GM18505 (cell line): ENCODE results near the gene SLC18A3.

Experiments used
- ATAC-seq: cut with Tn5 transposase; IDR thresholded peaks from one replicate; pipeline ENCODE4 v1.9.1; 2021; ENCODE audit not compliant: unreplicated experiment
- POLR2A ChIP-seq: IDR thresholded peaks from 4 replicates; pipeline ENCODE4 v1.6.1; 2011; ENCODE audit warnings: borderline replicate concordance; ENCODE audit not compliant: insufficient read depth, insufficient read length; ENCODE audit errors: extremely low read depth

The SLC18A3 gene

DNA sequence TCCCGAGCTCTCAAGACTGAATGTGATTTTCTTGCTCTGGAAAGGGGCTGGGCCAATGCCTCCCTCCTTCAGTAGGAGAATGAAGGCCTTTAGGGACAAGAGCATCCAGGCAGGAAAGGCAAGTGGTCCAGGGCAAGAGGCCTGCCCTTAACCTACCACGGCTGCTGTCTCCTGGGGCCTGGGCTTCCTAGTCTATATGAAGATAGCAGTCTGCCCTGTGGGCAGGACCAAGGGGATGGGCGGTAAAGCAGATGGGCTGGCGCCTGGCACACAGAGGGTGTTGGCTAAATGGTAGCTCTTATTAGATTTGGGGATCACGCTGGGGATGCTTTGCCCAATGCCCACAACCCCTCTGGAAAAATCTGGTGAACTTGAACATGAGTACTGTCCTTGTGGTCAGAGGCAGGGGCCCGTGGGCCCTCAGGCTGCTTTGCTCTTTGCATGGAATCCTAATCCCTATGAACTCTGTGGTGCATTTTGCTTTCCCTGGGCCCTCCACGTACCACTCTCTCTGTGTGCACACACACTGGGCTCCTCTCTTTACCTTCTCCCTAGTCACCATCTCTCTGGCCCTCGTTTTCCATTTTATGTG, 24.1 kb downstream of the SLC18A3 start:
- ATAC-seq = no peak
- no peak for TF ChIP-seq POLR2A

DNA sequence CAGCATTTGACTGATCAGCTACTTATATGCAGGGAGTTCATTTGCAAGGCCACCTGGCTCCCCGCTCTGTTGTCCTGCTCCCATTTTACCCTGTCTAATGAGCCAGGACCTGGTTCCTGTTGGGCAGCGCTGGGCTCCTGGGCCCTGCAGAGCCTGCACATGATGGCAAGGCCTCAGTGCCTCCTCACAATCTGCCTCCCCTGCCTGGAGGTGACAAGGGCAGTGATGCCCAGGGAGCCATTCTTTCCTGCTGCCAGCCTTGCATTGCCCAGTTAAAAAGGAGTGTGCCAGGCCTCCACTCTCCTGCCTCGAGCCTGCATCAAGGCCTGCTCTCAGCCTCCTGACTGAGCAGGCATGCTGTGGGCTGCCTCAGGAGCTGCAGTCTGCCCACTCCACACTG, 32.2 kb downstream of the SLC18A3 start:
- no peak for TF ChIP-seq POLR2A
- ATAC-seq = no peak

DNA sequence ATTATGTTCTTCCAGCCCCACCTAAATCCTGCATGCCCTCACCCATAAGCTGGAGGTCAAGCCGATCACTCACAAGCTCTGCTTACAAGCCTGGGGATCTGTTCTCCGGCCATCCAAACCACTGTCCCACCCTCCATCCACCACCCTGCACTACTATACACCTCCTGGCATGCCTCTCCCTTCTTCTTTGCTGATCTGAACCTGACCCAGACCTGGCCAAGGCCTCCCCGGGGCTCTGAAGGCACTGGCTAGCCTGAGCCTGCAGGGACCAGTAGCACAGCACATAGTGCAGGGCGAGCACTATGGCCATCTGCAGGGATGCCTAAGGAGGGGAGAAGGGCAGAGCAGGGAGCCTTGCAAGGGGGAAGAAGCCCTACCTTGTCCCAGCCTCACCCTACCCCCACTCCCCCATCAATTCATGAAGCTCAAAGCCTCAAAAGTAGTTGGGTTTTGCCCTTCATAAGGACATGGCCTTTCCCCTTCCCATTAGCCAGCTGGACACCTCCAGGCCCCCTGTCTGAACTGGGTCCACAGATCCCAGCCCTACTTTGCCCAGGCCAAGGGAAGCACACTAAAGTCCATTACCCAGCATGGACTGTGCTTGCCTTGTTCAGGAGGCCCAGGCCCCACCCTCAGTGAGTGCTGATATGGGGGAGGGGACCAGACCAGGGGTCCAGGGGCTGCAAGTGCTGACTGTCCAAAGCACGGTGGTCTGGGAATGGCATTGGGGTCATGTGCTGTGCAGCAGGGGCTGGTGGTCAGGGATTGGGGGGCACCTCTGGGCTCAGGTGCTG, 33.3 kb downstream of the SLC18A3 start:
- ATAC-seq = no peak
- no peak for TF ChIP-seq POLR2A

DNA sequence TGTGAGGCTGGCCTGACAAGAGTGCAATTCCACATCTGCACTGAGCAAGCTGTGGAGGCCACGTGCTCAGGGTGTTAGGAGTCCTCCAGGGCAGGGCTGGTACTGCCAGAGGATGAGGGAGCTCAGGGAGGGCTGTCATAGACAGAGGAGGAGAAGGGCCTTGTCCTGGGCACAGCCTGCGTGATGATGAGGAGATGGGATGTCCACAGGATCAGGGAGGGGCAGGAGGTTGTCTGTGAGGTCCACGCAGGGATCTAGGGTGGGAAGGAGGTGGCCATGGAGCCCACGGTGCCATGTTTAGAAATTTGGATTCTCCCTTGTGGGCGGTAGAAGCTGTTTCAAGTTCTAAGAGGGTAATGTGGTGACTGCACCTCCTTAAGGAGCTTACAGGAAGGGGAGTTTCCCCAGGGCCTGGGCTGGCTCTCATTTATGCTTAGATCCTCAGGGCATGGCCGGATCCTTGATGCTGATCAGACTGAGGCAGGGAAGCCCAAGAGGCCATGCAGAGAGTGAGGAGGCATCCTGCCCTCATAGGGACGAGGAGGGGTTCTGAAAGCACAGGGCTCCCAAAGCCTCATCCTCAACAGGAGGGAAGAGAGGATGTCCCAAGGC, 34.0 kb downstream of the SLC18A3 start:
- TF ChIP-seq POLR2A = no peak
- no peak for ATAC-seq

DNA sequence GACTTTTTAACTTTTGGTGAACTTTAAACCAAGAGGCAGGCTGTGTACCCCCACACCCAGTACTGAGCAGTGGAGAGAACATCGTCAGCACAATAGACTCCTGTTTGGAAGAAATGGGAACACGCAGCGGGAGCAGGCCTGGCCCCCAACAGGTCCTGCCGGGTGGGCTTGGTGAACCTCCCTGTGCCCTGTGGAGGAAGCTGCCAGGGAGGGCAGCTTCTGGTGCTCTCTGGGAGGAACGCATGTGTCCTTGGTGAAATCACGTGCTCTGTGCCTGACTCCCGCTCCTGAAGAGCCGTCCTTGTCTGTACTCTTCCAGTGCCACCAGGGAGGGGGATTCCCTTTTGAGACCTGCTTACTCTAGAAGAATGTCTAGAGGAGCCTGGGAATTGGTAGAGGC, 35.3 kb downstream of the SLC18A3 start:
- ATAC-seq = no peak
- TF ChIP-seq POLR2A = no peak

DNA sequence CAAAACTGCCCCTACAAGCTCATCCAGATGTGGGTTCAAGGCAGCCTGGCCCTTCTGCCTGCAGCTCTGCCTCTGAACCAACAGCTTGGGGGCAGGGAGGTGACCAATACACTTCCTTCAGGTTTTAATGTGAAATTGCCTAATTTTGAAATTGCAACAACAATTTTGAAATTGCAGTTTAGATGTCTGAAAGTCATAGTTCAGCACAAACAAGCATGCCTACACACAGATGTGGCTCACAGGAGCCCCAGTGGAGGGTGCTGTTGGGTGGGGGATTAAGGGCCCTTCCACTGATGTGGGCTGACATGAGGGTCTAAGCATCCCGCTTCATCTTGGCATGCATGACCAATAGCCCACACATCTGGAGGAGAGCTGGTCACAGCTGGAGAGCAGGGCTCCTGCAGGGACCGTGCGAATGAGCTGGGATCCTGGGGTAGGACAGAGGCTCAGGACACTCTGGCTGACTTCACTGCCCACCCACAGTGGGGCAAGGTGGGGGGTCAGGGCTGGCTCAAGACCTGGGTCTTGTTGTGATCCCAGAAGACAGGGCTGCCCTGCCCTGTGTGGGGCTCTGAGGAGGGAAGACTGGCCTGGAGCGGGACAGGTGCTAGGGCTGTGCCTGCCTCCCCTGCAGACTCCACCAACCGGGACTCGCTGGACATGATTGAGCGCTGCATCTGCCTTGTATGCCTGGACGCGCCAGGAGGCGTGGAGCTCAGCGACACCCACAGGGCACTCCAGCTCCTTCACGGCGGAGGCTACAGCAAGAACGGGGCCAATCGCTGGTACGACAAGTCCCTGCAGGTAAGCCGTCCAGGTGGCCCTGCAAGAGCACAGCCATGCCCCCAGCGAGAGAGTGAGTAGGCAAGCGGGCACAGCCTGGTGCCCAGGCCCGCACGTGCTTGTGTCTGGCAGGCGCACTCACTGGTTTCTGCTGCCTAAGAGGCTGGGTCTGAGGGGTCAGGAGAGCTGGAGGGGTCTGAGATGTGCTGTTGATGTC, 36.1 kb downstream of the SLC18A3 start:
- no peak for TF ChIP-seq POLR2A
- no peak for ATAC-seq

DNA sequence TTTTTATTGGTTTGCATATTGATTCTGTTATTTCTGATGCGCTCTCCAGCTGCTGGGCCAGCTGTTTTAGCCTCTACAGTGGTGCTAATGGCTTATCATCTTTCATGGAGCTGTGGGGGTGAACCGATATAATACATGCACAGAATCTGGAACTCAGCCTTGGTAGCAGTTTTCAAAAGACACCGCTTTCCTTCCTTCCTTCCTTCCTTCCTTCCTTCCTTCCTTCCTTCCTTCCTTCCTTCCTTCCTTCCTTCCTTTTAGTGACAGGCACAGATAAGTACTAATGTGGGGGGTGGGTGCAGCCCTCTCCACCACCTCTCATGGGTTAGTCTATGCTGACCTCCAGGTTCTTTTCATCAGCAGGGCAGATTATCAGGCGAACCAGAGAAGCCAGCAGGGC, 37.4 kb downstream of the SLC18A3 start:
- no peak for ATAC-seq

DNA sequence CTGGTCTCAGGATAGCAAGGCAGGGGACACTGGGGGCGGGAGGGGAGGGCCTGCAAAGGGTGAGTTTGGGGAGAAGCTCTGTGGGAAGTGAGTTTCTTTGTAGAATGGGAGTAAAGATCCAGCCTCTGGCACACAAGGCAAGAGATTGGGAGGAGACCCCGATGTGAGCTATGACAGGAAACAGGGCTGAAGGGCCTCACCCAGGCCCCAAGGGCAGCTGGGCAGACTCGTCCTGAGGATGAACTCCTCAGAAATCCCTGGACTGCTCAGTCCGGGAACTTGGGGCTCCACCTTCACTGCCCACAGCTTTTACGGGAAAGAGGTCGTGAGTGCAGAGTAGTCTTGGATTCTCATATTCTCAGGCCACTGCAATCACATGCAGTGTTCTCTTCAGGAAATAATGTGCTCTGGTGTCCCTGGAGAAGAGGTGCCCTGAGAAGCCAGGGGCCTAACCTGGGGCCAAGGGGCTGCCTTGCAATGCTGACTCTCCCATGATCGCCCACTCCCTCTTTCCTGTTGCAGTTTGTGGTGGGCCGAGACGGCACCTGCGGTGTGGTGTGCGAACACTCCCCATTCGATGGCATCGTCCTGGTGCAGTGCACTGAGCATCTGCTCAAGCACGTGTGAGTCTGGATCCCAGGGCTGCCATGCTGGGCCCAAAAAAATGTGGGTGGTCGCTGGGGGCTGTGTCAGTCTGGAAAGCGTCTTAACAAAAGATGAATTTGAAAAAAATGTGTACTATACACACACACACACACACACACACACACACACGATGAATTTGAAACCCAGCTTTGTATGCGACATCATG, 38.1 kb downstream of the SLC18A3 start:
- TF ChIP-seq POLR2A = no peak
- no peak for ATAC-seq

More for the DNA sequence above, 37.4 kb downstream of the SLC18A3 start:
- TF ChIP-seq POLR2A = no peak

DNA sequence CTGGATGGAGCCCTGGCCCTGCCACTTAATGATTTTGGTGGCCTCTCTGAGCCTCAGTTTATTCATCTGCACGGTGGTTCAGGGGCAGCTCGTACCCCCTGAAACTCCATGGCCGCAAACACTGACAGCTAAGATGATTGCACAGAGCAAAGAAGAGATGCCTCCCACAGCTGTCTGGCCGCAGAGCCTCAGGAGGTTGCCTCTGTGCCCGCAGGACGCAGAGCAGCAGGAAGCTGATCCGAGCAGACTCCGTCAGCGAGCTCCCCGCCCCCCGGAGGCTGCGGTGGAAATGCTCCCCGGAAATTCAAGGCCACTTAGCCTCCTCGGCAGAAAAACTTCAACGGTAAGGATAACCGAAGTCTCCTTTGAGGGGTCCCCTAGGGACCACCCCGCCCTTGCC, 39.2 kb downstream of the SLC18A3 start:
- no peak for TF ChIP-seq POLR2A
- ATAC-seq = no peak

DNA sequence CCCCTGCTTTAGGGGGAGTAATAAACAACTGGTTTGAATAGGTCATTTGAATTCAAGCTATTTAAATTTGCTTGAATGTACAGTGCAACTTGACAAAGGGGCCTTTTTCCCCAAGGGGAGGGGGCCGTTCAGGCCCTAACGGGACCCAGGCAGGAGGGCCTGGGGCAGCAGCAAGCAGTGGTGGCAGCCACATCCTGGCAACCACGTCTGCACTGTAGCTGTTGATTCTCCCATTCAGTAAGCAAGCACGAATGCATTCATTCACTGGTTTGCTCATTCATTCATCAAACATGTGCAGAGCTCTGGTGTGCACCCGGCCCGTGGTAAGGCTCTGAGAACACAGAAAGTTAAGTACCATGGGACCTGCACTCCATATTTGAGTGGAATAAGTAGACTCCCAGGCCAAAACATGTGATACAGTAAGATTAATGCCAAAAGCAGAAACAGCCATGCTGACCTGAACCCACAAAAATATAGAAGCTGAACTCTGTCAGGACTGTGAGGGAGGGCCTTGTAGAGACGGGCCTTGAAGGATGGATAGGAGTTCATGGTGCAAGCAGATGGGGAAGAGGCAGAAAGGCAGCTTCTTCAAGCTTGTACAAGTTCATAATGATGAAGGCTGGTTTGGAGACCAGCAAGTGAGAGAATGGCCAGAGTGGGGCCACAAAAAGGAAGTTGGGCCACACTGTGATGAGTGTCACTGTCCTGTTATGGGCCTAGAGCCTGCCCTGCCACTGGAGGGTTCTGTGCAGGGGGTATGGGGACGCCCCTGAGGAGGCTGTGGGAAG, 40.0 kb downstream of the SLC18A3 start:
- TF ChIP-seq POLR2A = no peak
- ATAC-seq = no peak

DNA sequence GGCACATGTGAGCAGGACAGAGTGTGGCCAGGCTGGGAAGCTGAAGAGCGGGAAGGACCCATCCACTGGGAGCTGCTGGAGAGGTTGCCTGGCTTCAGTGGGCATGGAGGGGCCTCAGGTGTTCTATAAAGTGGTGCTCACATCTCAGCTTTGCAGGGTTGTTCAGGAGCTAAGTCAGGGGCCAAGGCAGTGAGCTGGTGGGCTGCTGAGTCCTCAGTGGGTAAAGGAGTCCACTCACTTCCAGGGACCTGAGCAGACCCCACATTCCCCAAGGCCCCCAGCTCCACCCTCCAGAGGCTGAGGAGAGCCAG, 40.6 kb downstream of the SLC18A3 start:
- no peak for ATAC-seq
- TF ChIP-seq POLR2A = no peak
